Right atrium auricular region (tissue), 2 donors: ENCODE results near the gene ANKRD6. TPM values are rescaled to one million over a fixed set of nuclear protein-coding genes. Genes with fewer than 3 reads are reported as not detected.

Experiments
- DNase-seq: peaks from one replicate; pipeline ENCODE4 v3.0.0-alpha.2; 2019; ENCODE audit warnings: low spot score
- H3K27ac ChIP-seq, 2 donors: fragments of 200-600 bp; sonication (generic); 1 replicate in 1 of 2; 2 replicates in 1 of 2; pipeline ENCODE4 v1.5.1; 2016 to 2019
- H3K27me3 ChIP-seq, 2 donors: fragments of 200-600 bp; sonication (generic); one replicate each; pipeline versions ENCODE4 v1.5.1 to v1.6.0; 2017 to 2019
- H3K36me3 ChIP-seq: fragments of 200-600 bp; sonication (generic); one replicate; pipeline ENCODE4 v1.5.1; 2016
- H3K4me1 ChIP-seq, 2 donors: fragments of 200-600 bp; sonication (generic); one replicate each; pipeline versions ENCODE4 v1.5.1 to v1.6.0; 2017 to 2019
- H3K4me3 ChIP-seq, 2 donors: fragments of 200-600 bp; sonication (generic); 1 replicate in 1 of 2; 2 replicates in 1 of 2; pipeline ENCODE4 v1.5.1; 2017 to 2019; ENCODE audit warnings: mild to moderate bottlenecking in 1 of 2, moderate library complexity in 1 of 2
- H3K9me3 ChIP-seq, 2 donors: fragments of 200-600 bp; sonication (generic); one replicate each; pipeline ENCODE4 v1.5.1; 2019
- total RNA-seq, 2 donors: library from RNA; depleted of rRNA; stranded (reverse); fragments of >200 nt; gene quantifications; one replicate each; pipeline ENCODE4 v1.1.0, GENCODE V29; 2016
- TF ChIP-seq, protein P1 (sequence below), 2 donors: fragments of 200-600 bp; sonication (generic); IDR thresholded peaks; one replicate each; pipeline ENCODE4 v1.5.1; 2019; ENCODE audit warnings: antibody characterized with exemption in 2 of 2

The ANKRD6 gene
- total RNA-seq, 2 donors from 2014 or later: 9.2 to 12.3 TPM

DNA sequence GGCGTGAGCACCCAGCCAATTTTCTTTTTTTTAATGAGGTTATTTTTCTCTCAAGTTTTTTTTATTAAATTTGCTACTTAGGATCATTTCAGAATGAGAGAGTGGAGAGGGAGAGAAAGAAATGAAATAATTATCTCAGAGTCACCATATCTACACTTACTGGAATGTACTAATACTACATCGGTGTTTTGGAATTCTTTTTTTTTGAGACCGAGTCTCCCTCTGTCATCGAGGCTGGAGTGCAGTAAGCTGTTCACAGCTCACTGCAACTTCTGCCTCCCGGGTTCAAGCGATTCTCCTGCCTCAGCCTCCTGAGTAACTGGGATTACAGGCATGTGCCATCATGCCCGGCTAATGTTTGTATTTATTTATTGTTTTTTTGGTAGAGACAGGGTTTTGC lies 27.8 kb downstream of the ANKRD6 start:
- TF ChIP-seq, protein P1, sequence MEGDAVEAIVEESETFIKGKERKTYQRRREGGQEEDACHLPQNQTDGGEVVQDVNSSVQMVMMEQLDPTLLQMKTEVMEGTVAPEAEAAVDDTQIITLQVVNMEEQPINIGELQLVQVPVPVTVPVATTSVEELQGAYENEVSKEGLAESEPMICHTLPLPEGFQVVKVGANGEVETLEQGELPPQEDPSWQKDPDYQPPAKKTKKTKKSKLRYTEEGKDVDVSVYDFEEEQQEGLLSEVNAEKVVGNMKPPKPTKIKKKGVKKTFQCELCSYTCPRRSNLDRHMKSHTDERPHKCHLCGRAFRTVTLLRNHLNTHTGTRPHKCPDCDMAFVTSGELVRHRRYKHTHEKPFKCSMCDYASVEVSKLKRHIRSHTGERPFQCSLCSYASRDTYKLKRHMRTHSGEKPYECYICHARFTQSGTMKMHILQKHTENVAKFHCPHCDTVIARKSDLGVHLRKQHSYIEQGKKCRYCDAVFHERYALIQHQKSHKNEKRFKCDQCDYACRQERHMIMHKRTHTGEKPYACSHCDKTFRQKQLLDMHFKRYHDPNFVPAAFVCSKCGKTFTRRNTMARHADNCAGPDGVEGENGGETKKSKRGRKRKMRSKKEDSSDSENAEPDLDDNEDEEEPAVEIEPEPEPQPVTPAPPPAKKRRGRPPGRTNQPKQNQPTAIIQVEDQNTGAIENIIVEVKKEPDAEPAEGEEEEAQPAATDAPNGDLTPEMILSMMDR (IDR thresholded peaks at IDR 0.05): no peak
- no peaks in the 10 kb centered on the region for H3K9me3 ChIP-seq
- DNase-seq: no peak
- no peaks in the 10 kb centered on the region for H3K36me3 ChIP-seq
- H3K4me3 ChIP-seq: no peak overlapping the region
- no peak overlapping the region for H3K27ac ChIP-seq
- peaks cover 0 to 8% of the 10 kb centered on the region in 2 donors for H3K4me1 ChIP-seq
- H3K27me3 ChIP-seq: no peaks in the 10 kb centered on the region

DNA sequence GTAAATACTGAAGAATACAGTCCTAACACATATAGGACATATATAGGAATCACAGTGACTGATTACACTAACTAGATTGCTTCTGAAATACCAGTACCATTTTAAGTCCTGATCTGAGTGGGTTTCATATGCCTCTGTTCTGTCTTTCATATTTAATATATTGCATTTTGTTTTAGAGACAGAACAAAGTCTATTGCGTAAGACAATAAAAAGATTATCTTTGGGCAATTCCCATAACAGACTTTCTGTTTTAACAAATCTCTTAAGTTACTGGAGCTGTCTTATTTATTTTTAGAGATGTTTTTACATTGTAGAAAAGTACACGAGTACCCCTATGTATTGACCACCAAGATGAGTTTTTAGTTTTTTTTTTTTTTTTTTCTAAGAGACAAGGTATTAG lies 29.6 kb downstream of the ANKRD6 start:
- no peak for DNase-seq
- no peaks in the 10 kb centered on the region for H3K9me3 ChIP-seq
- TF ChIP-seq, protein P1 (IDR thresholded peaks at IDR 0.05): no peak
- H3K27me3 ChIP-seq: no peaks in the 10 kb centered on the region
- no peaks in the 10 kb centered on the region for H3K36me3 ChIP-seq
- peaks cover 0 to 8% of the 10 kb centered on the region in 2 donors for H3K4me1 ChIP-seq
- no peak overlapping the region for H3K4me3 ChIP-seq
- no peak overlapping the region for H3K27ac ChIP-seq

DNA sequence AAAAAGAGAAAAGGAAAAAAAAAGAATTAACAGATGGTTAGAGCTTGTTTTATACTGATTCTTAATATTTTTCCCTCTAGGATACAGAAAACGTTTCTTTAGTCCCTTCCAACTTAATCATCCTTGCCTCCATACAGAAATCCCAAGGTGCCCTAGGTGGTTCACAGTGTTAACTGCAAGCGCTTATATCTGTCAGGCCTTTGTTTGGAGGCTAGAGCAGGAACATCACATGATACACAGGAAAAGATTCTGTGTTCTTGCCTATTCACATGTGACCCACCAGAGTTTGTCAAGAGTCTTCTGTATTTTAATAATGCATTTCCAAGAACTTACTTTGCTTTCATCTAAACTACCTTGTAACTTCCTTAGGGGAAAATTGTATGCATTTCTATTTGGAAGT lies 31.3 kb downstream of the ANKRD6 start:
- Histone ChIP-seq H3K27me3 (no peaks in the 10 kb centered on the region), H3K4me3 (no peak overlapping the region), H3K9me3 (no peaks in the 10 kb centered on the region), H3K4me1 (peaks cover 0 to 8% of the 10 kb centered on the region in 2 donors), H3K36me3 (no peaks in the 10 kb centered on the region), H3K27ac (no peak overlapping the region)
- TF ChIP-seq, protein P1 (IDR thresholded peaks at IDR 0.05): no peak
- DNase-seq: no peak

DNA sequence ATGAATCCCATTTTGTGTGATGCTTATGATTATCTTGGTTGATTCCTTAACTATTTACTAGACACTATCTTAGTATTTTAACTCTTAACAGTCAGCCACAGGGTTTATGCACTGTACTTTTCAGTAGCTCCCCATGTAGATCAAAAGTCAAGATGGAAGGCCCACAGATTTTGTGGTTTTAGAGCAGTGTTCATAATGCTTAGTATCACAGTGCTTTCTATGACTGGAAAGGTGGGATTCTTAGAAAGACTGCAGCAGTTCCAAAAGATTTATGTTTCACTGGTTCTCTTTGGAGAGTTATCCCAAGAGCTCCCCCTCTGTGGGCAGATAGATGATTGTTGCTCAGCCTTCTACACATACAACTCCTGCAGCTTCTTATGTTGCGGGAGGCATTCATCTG lies 34.5 kb downstream of the ANKRD6 start:
- no peak for DNase-seq
- H3K36me3 ChIP-seq: no peaks in the 10 kb centered on the region
- peaks cover 0 to 8% of the 10 kb centered on the region in 2 donors for H3K4me1 ChIP-seq
- no peaks in the 10 kb centered on the region for H3K27me3 ChIP-seq
- no peak overlapping the region for H3K4me3 ChIP-seq
- TF ChIP-seq, protein P1 (IDR thresholded peaks at IDR 0.05): no peak
- no peak overlapping the region for H3K27ac ChIP-seq
- no peaks in the 10 kb centered on the region for H3K9me3 ChIP-seq

DNA sequence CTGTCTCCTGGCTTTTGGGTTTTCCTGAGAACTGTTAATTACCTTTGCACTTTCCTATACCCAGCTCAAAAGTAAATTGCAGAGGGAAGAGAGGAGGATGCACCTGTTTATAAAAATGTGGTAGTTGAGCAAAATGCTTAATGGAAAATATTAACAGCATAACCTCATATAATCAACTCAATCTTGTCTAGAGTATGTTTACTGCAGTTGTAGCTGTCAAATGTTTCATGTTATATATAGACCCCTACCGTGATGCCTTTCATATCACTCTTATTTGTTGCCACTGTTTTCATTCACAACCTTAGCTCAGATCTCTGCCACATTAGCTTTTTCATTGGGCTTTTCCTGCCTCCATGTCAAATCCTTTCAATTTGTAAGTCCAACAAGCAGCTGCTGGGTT lies 36.0 kb downstream of the ANKRD6 start:
- Histone ChIP-seq H3K27me3 (no peaks in the 10 kb centered on the region), H3K4me3 (no peak overlapping the region), H3K4me1 (peaks cover 0 to 7% of the 10 kb centered on the region in 2 donors), H3K27ac (no peak overlapping the region), H3K36me3 (no peaks in the 10 kb centered on the region), H3K9me3 (no peaks in the 10 kb centered on the region)
- TF ChIP-seq, protein P1 (IDR thresholded peaks at IDR 0.05): no peak
- no peak for DNase-seq

DNA sequence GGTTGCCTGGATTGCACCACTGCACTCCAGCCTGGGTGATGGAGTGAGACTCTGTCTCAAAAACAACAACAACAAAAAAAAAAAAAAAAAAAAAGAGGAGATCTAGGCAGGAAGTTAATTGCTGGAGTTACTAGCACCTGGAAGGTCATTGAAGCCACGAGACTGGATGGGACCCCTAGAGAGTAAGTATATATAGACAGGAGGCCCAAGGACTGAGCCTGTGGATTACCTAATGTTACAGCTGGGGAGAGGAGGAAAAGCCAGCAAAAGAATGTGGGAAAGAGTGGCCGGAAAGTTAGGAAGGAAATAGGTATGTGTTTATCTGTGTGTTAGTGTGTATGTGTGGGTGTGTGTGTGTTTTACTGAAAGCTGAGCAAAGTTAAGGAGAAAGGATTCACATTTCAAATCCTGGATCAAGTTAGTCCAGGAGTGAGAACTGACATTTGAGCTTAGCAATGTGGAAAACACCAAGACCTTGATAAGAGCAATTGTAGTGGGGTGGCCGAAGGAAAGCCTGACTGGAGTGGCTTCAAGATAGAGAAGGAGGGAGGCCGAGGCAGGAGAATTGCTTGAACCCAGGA lies 38.4 kb downstream of the ANKRD6 start:
- H3K27ac ChIP-seq: no peak overlapping the region
- peaks cover 0 to 16% of the 10 kb centered on the region in 2 donors for H3K4me1 ChIP-seq
- TF ChIP-seq, protein P1 (IDR thresholded peaks at IDR 0.05): no peak
- H3K36me3 ChIP-seq: no peaks in the 10 kb centered on the region
- H3K27me3 ChIP-seq: no peaks in the 10 kb centered on the region
- no peaks in the 10 kb centered on the region for H3K9me3 ChIP-seq
- DNase-seq: no peak
- H3K4me3 ChIP-seq: no peak overlapping the region
